AG20443 (cell line): ENCODE results near the gene HOXB3.
A peak's percentile ranks its signal among the peaks of the same experiment; 100 is the strongest.
"Not testable (repeated sequence)": the region's sequence is repeated elsewhere in the genome, so short reads cannot be mapped to it uniquely, and the experiment has no call there.

Source experiments
- DNase-seq: peaks from one replicate; pipeline ENCODE4 v3.0.0; 2012; ENCODE audit warnings: low spot score, mixed read lengths

Gene HOXB3

GRCh38 chr17:48545539-48545938 lies 44.5 kb downstream of the HOXB3 start:
- DNase-seq, result no peak

GRCh38 chr17:48545022-48545375 lies 45.0 kb downstream of the HOXB3 start, which contains the start of gene HOXB2:
Gene HOXB2 (minus strand): TSS chr17:48545109. CDS start chr17:48544911, 198 bp downstream.
- DNase-seq, result peak; percentile 60

GRCh38 chr17:48544349-48545021 lies 45.6 kb downstream of the HOXB3 start:
- DNase-seq, result peak; percentile 82

- no peak for DNase-seq
These were observed 46.1 kb downstream of the HOXB3 start for GRCh38 chr17:48543854-48544348.

- DNase-seq, result peak; percentile 48
These were observed 46.8 kb downstream of the HOXB3 start for GRCh38 chr17:48543107-48543853.

GRCh38 chr17:48542698-48543106 lies 47.3 kb downstream of the HOXB3 start:
- DNase-seq, result no peak

GRCh38 chr17:48542114-48542656 lies 47.9 kb downstream of the HOXB3 start:
- DNase-seq, result no peak

- peak; percentile 87 for DNase-seq
These were observed 48.4 kb downstream of the HOXB3 start for GRCh38 chr17:48541577-48542113.

GRCh38 chr17:48541036-48541576 lies 48.9 kb downstream of the HOXB3 start:
- no peak for DNase-seq

GRCh38 chr17:48540213-48540612 lies 49.8 kb downstream of the HOXB3 start:
- DNase-seq, result no peak

- peak; percentile 68 for DNase-seq
These were observed 50.9 kb downstream of the HOXB3 start for GRCh38 chr17:48539177-48539576.

GRCh38 chr17:48537316-48537715 lies 52.7 kb downstream of the HOXB3 start:
- DNase-seq, result no peak

GRCh38 chr17:48535793-48536559 lies 54.1 kb downstream of the HOXB3 start:
- not testable (repeated sequence) for DNase-seq

GRCh38 chr17:48532261-48532660 lies 57.8 kb downstream of the HOXB3 start:
- DNase-seq, result no peak

GRCh38 chr17:48530887-48531272 lies 59.2 kb downstream of the HOXB3 start, which contains the start of gene HOXB1:
Gene HOXB1 (minus strand): TSS chr17:48531011. CDS start chr17:48530904, 107 bp downstream.
- DNase-seq, result no peak

- no peak for DNase-seq
These were observed 59.7 kb downstream of the HOXB3 start for GRCh38 chr17:48530208-48530886.

GRCh38 chr17:48529683-48530009 lies 60.4 kb downstream of the HOXB3 start:
- DNase-seq, result no peak

GRCh38 chr17:48528936-48529682 lies 60.9 kb downstream of the HOXB3 start:
- no peak for DNase-seq

GRCh38 chr17:48528153-48528935 lies 61.7 kb downstream of the HOXB3 start:
- no peak for DNase-seq

GRCh38 chr17:48527547-48527932 lies 62.5 kb downstream of the HOXB3 start:
- DNase-seq, result no peak
